ENCODE data around the gene PDHX.

GRCh38 chr11:34921156-34921555 is 4.7 kb downstream of the PDHX start:
- TF ChIP-seq POLR2A (IDR thresholded peaks at IDR 0.05) (no peak), CTCF (IDR thresholded peaks at IDR 0.05) (no peak)

Data from gastroesophageal sphincter (tissue), 3 donors.